Epidermal melanocyte (primary cell): ENCODE data around the gene EMX2.
A peak's percentile ranks its signal among the peaks of the same experiment; 100 is the strongest.
"Not testable (repeated sequence)": the region's sequence is repeated elsewhere in the genome, so short reads cannot be mapped to it uniquely, and the experiment has no call there.

Experiments
- DNase-seq: peaks from one replicate; pipeline ENCODE4 v3.0.0; 2011; ENCODE audit warnings: low spot score; ENCODE audit not compliant: insufficient read length

Gene EMX2

DNA sequence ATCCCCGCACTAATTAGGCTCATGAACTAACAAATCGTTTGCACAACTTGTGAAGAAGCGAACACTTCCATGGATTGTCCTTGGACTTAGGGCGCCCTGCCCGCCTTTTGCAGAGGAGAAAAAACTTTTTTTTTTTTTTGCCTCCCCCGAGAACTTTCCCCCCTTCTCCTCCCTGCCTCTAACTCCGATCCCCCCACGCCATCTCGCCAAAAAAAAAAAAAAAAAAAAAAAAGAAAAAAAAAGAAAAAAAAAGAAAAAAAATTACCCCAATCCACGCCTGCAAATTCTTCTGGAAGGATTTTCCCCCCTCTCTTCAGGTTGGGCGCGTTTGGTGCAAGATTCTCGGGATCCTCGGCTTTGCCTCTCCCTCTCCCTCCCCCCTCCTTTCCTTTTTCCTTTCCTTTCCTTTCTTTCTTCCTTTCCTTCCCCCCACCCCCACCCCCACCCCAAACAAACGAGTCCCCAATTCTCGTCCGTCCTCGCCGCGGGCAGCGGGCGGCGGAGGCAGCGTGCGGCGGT lies at the start of gene EMX2:
Gene EMX2 (plus strand): TSS at position 41 of the 519 bp plus-strand sequence. CDS start 522 bp downstream, outside the sequence.
- no peak for DNase-seq

GRCh38 chr10:117496031-117496430 lies 46.5 kb upstream of the EMX2 start:
- DNase-seq: no peak

- peak; percentile 70 for DNase-seq
Measured at GRCh38 chr10:117496616-117497028, 45.9 kb upstream of the EMX2 start.

DNA sequence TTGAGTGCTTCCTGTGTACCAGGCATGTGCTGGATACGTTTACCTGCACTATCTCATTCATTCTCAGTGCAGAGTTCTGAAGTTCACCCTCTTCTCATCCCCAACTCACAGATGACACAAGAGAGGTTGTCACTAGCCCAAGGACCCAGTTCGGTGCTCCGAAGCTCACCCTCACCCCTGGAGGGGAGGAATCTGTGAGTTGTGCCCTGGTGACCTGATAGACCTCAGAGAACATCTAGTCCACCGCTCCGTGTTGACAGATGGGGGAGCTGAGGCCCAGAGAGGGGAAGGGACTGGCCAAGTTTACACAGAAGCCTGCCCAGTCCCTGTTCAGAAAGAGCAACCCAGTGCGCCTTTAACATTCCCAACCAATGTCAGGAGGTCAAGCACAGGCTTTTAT lies 44.8 kb upstream of the EMX2 start:
- DNase-seq: no peak

GRCh38 chr10:117499248-117500105 lies 43.1 kb upstream of the EMX2 start:
- no peak for DNase-seq

DNA sequence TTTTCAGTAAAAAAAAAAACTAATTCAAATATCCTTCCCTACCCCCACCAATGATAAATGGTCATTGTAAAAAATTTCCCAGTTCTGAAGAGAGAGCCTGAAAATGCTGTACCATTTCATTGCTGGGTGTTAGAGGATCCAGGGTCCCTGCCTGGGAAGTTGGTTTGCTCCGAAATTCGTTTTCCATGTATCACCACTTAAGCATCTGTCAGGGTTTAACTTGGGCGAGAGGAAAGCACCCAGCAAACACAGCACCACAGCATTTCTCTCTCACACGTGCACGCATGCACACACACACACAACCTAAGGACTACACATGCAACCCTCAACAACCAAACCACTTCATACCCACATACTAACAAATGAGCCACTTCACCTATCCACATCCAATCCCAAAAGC lies 42.1 kb upstream of the EMX2 start:
- no peak for DNase-seq

DNA sequence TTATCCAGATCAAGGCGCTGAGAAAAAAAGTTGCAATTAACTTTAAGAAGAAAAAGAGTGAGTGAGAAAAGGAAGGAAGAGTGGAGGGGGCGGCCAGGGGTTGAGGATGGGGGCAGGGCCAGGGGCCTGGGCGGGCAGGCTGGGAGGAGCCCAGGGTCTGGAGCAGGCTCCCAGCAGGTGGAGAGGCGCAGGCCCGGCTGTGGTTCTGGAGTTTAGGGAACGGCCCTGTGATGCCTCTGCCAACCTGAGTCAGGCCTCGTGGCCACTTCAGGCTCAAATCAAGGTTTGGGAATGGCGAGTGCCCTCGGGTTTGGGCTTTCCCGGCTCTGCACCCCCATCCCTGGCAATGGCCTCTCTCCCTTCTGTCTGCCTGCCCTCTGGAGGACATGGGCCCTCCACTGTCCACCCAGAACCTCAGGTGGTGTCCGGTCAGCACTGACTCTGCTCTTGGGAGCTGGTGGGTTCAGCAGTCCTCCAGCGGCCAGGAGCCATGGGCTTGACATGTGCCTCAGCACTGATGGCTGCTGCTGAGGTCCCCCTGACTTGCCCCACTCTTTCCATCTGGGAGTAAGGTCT lies 41.0 kb upstream of the EMX2 start:
- DNase-seq: no peak

GRCh38 chr10:117502421-117503243 lies 39.9 kb upstream of the EMX2 start:
- no peak for DNase-seq

DNA sequence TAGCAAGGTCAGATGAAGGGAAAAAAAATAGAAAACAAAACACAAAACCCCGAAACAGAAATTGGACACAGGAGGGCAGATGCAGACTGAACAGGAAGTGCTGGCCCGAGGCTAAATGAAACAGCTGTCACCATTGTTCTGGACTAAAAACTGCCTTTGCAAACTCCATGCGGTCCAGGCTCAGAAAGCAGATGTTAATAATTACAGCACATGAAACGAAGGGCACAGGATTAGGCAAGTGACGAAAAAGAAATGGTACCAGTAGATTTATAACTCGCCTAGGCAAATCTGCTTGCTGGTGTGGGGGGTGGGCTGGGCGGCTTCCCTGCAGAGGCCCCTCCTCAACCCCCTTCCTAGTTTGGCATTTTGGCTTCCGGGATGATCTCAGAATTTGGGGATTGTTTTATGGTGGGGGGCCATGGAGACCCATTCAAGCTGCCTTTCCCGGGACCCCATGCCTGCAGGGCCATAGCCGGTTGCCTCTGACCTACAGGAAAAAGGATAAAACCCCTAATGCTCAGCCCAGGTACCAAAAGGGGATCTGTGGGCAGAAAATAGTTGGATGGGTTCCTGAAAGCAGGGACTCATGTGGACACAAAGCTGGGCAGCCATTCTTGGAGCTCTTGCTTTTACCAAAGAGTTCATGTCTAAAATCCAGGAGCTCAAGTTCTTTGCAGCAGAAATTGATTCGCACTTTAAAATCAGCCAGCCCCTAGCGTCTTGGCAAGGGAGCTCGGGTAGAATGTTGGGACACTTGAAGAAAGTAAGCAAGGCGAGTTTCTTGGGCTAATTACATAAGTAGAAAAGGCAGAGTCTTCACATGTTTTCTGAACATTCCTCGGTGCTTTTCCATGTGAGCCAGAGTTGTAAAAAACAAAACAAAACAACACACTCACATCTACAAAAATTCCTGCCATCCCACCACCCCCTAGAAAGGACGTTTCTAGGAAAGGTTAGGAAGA lies 39.0 kb upstream of the EMX2 start:
- peak; percentile 30 for DNase-seq

DNA sequence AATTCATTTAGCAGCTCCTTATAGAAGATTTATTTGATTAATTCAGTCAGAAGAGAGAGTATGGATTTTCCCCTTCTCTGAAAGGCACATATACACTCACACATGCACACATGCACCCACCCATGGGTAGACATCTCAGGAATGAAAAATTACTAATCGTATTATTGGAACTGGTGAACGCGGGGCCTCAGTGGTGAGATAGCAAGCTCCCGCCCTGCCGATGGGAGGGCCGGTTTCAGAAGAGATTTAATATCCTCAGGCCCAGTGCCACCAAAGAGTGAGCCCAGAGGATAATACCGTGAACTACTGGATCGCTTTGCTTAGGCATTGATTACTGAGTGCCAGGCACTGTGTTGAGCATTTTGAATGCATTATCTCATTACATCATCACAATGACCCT lies 38.0 kb upstream of the EMX2 start:
- DNase-seq: no peak

DNA sequence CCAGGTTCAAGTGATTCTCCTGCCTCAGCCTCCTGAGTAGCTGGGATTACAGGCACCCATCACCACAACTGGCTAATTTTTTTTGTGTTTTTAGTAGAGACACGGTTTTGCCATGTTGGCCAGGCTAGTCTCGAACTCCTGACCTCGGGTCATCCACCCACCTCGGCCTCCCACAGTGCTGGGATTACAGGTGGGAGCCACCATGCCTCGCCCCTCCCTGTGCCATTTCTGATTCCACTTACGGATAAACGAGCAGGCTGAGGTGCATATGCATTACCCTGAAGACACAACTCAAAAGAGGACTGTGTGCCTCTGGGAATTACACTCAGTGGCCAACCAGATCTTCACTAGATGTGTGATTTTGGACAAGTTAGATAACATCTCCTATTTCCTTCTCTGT lies 35.5 kb upstream of the EMX2 start:
- not testable (repeated sequence) for DNase-seq

GRCh38 chr10:117509573-117509972 lies 33.0 kb upstream of the EMX2 start:
- DNase-seq: no peak

GRCh38 chr10:117511601-117512390 lies 30.8 kb upstream of the EMX2 start:
- DNase-seq: no peak

DNA sequence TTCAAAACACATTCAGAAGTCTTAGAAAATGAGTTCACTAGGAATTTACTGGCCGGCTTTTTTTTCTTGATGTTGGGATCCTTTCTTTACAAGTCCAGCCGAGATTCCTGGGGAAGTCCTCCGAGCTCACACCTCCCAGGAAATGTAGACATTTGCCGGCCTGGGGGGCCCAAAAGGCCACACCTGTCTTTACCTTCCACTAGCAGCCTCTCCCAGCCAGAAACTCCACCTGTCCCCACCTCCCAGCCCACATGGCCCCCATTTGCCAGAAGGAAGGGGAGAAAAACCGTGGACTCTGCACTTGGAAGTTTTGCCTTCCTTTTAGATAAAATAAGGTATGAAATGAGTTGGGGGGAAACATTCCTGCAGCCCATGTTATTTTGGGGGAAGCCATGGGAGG lies 27.6 kb upstream of the EMX2 start:
- no peak for DNase-seq

DNA sequence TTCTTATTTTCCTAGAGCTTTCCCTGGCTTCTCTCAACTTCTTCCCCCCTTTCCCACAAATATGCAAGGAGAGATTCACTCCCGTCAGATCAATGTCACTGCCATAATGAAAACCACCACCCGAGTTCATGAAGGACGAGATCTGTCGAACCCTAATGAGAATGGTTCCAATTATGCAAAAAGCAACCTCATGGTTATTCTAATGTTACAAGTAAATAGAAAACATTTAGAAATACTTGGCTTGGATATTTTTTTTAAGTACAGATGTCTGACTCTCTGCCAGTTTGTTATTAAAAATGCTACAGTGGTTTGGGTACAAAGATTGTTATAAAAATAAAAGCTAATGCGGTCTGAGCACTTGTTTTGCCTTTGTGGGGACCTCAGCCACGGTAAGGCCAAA lies 25.9 kb upstream of the EMX2 start:
- DNase-seq: no peak

DNA sequence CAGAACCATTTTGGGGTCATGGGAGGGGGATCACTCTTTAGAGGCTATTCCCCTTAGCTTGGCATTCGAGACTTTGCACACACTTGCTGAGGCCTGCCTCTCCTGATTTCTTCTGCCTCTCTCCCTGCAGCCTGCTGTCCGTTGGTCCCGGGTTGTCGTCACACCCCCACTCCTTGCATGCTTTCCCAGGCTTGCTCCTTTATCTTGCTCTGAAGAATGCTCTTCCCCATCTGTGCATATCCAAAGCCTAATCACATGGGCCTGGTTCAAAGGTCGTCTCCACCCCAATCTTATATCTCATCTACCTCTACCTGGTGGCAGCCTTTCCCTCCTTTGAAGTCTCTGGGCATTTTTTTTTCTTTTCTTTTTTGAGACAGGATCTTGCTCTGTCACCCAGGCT lies 24.3 kb upstream of the EMX2 start:
- DNase-seq: no peak

GRCh38 chr10:117519286-117519685 lies 23.3 kb upstream of the EMX2 start:
- DNase-seq: no peak

DNA sequence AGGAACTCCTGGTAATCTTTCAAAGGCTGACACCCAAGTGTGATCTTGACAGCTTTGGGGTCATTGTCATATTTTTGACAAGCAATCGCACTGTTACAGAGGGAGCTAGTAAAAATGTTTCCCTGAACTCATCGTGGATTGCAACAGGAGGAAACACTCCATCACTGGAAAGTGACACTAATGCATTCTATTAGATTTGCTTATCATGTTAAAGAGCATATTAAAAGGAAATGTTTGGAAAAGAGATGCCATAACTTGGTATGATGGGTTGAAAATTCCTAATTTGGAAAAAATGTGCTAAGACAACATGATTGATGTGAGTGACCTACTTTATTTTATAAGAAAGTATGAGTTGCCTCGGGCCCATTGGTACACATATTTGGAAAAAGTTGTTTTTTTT lies 22.7 kb upstream of the EMX2 start:
- no peak for DNase-seq

- DNase-seq: no peak
Measured at GRCh38 chr10:117530791-117531190, 11.8 kb upstream of the EMX2 start.
